Endothelial cell of umbilical vein (primary cell): ENCODE results near the gene CNTN5. TPM values are rescaled to one million over a fixed set of nuclear protein-coding genes. Genes with fewer than 3 reads are reported as not detected.

Experiments
- BruUV-seq: library from RNA; stranded (reverse); fragments of 400-500 nt; replicated peaks from 2 replicates; lab custom pipeline; 2021; lab: Mats Ljungman, UMichigan
- CTCF ChIA-PET: fragments of 300-600, 350-600 bp; sonication (Branson Sonifier 250); formaldehyde crosslinking; loops from one replicate; lab custom pipeline; 2021; ENCODE audit warnings: antibody characterized with exemption, inconsistent platforms; lab: Charles Lee
- POLR2A ChIA-PET: fragments of 300-600, 350-600 bp; sonication (Branson Sonifier 250); formaldehyde crosslinking; loops from one replicate; lab custom pipeline; 2021; ENCODE audit warnings: antibody characterized with exemption, inconsistent platforms; lab: Charles Lee
- DNase-seq: peaks from one replicate; pipeline ENCODE4 v3.0.0-alpha.2; 2011; ENCODE audit warnings: low read depth, low spot score
- FAIRE-seq: peaks from 2 replicates; lab custom pipeline; 2011; peaks lifted over from hg19 to GRCh38; lab: Jason Lieb, UNC
- H2AFZ ChIP-seq: 2 replicates; pipeline ENCODE4 v1.6.0; 2012; ENCODE audit warnings: low read depth, low read length, control low read depth, inconsistent platforms
- H3K27ac ChIP-seq: 2 replicates; pipeline ENCODE4 v1.5.1; 2011; ENCODE audit warnings: low read depth, mild to moderate bottlenecking, control low read depth, low read length, moderate library complexity; ENCODE audit not compliant: insufficient read depth
- H3K27me3 ChIP-seq, 2 experiments: 2 replicates each; pipeline versions ENCODE4 v1.6.0 to v1.6.1; 2011; ENCODE audit warnings: low read length in 2 of 2, mixed read lengths in 1 of 2; ENCODE audit not compliant: control insufficient read depth in 2 of 2, insufficient read depth in 2 of 2
- H3K36me3 ChIP-seq, 2 experiments: 2 replicates in 1 of 2; 3 replicates in 1 of 2; pipeline ENCODE4 v1.5.1; 2011; ENCODE audit warnings: low read length in 2 of 2, mild to moderate bottlenecking in 1 of 2, moderate library complexity in 1 of 2; ENCODE audit not compliant: control insufficient read depth in 2 of 2, insufficient read depth in 2 of 2; ENCODE audit errors: extremely low read depth in 1 of 2
- H3K4me1 ChIP-seq: 3 replicates; pipeline ENCODE4 v1.5.1; 2011; ENCODE audit warnings: mild to moderate bottlenecking, low read length; ENCODE audit not compliant: control insufficient read depth, insufficient read depth; ENCODE audit errors: extremely low read depth
- H3K4me2 ChIP-seq: 2 replicates; pipeline ENCODE4 v1.6.1; 2011; ENCODE audit warnings: low read length, control low read depth, mixed read lengths; ENCODE audit not compliant: insufficient read depth
- H3K4me3 ChIP-seq, 3 experiments: fragments of 200-600 bp in 1 of 3; sonication (generic), shearing (Covaris generic) in 1 of 3; replicated peaks in 1 of 3; 2 replicates each; pipeline ENCODE4 v1.5.1; 2011 to 2016; ENCODE audit warnings: control low read depth in 3 of 3, low read length in 3 of 3, mild to moderate bottlenecking in 2 of 3, inconsistent platforms in 1 of 3, low read depth in 1 of 3, moderate library complexity in 1 of 3; ENCODE audit not compliant: insufficient read depth in 1 of 3
- H3K79me2 ChIP-seq: 2 replicates; pipeline ENCODE4 v1.6.0; 2012; ENCODE audit warnings: low read length, inconsistent platforms; ENCODE audit not compliant: control insufficient read depth, insufficient read depth
- H3K9ac ChIP-seq: replicated peaks from 2 replicates; pipeline ENCODE3; 2011; ENCODE audit warnings: low read length, control low read depth; ENCODE audit not compliant: insufficient read depth; ENCODE audit errors: extremely low read depth
- H3K9me1 ChIP-seq: replicated peaks from 3 replicates; pipeline ENCODE4 v1.6.0; 2011; ENCODE audit warnings: mild to moderate bottlenecking, low read length; ENCODE audit not compliant: control insufficient read depth, insufficient read depth; ENCODE audit errors: extremely low read depth
- H3K9me3 ChIP-seq: replicated peaks from 2 replicates; pipeline ENCODE4 v1.5.1; 2012; ENCODE audit warnings: low read length, inconsistent platforms; ENCODE audit not compliant: control insufficient read depth, insufficient read depth
- H4K20me1 ChIP-seq: replicated peaks from 2 replicates; pipeline ENCODE3; 2011; ENCODE audit warnings: mild to moderate bottlenecking, low read length; ENCODE audit not compliant: control insufficient read depth, insufficient read depth; ENCODE audit errors: extremely low read depth
- CTCF ChIP-seq, 2 donors: IDR thresholded peaks; 1 replicate in 1 of 2; 2 replicates in 1 of 2; pipeline ENCODE4 v1.5.1; 2011; ENCODE audit warnings: low read length in 2 of 2, mild to moderate bottlenecking in 2 of 2, moderate library complexity in 2 of 2, control low read depth in 1 of 2, inconsistent platforms in 1 of 2, low read depth in 1 of 2; ENCODE audit not compliant: insufficient read depth in 1 of 2; ENCODE audit errors: extremely low read depth in 1 of 2
- EZH2 ChIP-seq: IDR thresholded peaks from 2 replicates; pipeline ENCODE4 v1.6.1; 2012; ENCODE audit warnings: borderline replicate concordance, low read depth, mild to moderate bottlenecking, moderate library complexity, low read length, inconsistent platforms; ENCODE audit not compliant: severe bottlenecking
- FOS ChIP-seq: IDR thresholded peaks from 2 replicates; pipeline ENCODE4 v1.6.1; 2011; ENCODE audit warnings: mild to moderate bottlenecking, low read length, moderate library complexity, borderline replicate concordance; ENCODE audit not compliant: insufficient read depth
- GATA2 ChIP-seq: IDR thresholded peaks from 2 replicates; pipeline ENCODE4 v1.7.0; 2011; ENCODE audit warnings: low read depth, mild to moderate bottlenecking, moderate library complexity, mixed read lengths, low read length; ENCODE audit not compliant: insufficient read length, insufficient read depth
- JUN ChIP-seq: IDR thresholded peaks from 2 replicates; pipeline ENCODE4 v1.6.1; 2011; ENCODE audit warnings: borderline replicate concordance, low read depth; ENCODE audit not compliant: insufficient read length, insufficient read depth
- MAX ChIP-seq: IDR thresholded peaks from 2 replicates; pipeline ENCODE4 v1.6.1; 2011; ENCODE audit not compliant: insufficient read depth, insufficient read length
- MYC ChIP-seq: IDR thresholded peaks from one replicate; pipeline ENCODE4 v1.6.1; 2011; ENCODE audit warnings: mild to moderate bottlenecking, low read depth, low read length
- POLR2A ChIP-seq: IDR thresholded peaks from 2 replicates; pipeline ENCODE4 v1.6.1; 2012; ENCODE audit warnings: low read depth, mild to moderate bottlenecking, control low read depth, low read length
- dilution Hi-C: fragments of 300-500 bp; cut with MboI; formaldehyde crosslinking; loops from one replicate; pipeline ENCODE4 v1.15.0; 2019; ENCODE audit warnings: low sequenced_read_pairs; ENCODE audit not compliant: extremely low pct_ligation_motif_present
- intact Hi-C: fragments of 100-400 bp; cut with micrococcal nuclease; formaldehyde crosslinking; loops from one replicate; pipeline ENCODE4 v1.10.0; 2022
- polyA plus RNA-seq, 4 experiments: library from polyadenylated mRNA; depleted of rRNA in 3 of 4; stranded (reverse) in 3 of 4; unstranded in 1 of 4; fragments of >200 nt; gene quantifications; 2 replicates each; pipeline versions ENCODE4 v1.2.1 to v1.2.3, GENCODE V29; 2011 to 2012; ENCODE audit warnings: missing spikeins in 1 of 4
- total RNA-seq: library from RNA; stranded (reverse); gene quantifications from 2 replicates; pipeline ENCODE4 v1.2.3, GENCODE V29; 2021

The CNTN5 gene
- total and polyA plus RNA-seq, 2 donors (not counting 3 experiments of a cell fraction or from before 2014, with no cell fraction given): not detected

- no peak overlapping the region for H3K4me2 ChIP-seq
- no peak for TF ChIP-seq GATA2
- TF ChIP-seq MYC: no peak
- no peak for TF ChIP-seq EZH2
- no peak for TF ChIP-seq CTCF (IDR thresholded peaks at IDR 0.05; ENCODE audit: extremely low read depth in 1 of 2, insufficient read depth in 1 of 2, low read depth in 1 of 2, low read length in 2 of 2)
- TF ChIP-seq POLR2A: no peak
- TF ChIP-seq FOS: no peak
- no peak for TF ChIP-seq JUN
- TF ChIP-seq MAX: no peak
- DNase-seq: no peak
- H3K27me3 ChIP-seq: no peaks in the 10 kb centered on the region
- H2AFZ ChIP-seq: no peak overlapping the region
- ChIA-PET CTCF (interaction anchor here (1.4 kb wide), 1 partner anchor 11 kb away, joined by 4 read pairs; no protein-coding TSS in a partner anchor), POLR2A (no interaction called here)
- no peak overlapping the region for H3K27ac ChIP-seq
- H3K4me3 ChIP-seq: no peak overlapping the region
- no peaks in the 10 kb centered on the region for H3K4me1 ChIP-seq
- H4K20me1 ChIP-seq: no peaks in the 10 kb centered on the region
- no TSS peak for BruUV-seq
- no peaks in the 10 kb centered on the region for H3K79me2 ChIP-seq
- no peak overlapping the region for H3K9ac ChIP-seq
- dilution Hi-C loops: no loop called here
- no peaks in the 10 kb centered on the region for H3K9me1 ChIP-seq
- no peak for FAIRE-seq
- H3K9me3 ChIP-seq: peaks cover 1% of the 10 kb centered on the region
- intact Hi-C loops: no loop called here
- H3K36me3 ChIP-seq: no peaks in the 10 kb centered on the region
Measured at GRCh38 chr11:100240025-100240539, 1219.3 kb downstream of the CNTN5 start.
